ENCODE measurements around the gene TBC1D8.

The TBC1D8 gene

DNA sequence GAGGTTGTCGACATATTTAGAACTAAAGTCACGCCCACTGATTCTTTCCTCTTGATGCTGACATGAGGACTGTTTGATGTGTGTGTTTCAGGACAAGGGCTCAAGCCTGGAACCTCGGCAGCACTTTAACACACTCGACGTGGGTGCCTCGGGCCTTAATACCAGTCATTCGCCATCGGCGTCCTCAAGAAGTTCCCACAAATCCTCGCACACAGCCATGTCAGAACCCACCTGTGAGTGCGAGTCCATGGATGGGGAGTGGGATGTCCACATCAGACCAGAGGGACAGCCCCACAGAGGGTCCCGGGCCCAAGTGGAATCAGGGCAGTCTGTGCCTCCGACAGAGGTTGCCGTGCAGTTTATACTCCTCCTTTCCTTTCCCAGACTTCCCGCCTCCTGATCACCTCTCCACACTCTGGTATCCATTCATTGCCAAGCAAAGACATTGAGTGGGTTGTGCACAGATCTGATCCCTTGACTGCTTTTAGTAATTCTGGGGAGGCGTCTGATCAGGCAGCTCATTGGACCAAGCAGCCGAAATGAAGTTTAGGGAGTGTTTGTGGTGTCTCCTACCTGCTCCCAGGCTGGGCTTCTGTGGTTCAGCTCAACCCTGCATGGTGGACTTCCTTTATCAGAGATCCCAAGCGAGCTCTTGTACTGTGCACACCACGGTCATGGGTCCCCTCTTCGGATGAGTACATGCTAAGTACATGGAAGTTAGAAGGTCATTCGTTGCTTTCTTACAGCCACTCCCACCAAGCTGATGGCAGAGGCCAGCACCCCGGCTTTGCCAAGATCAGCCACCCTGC is 176.3 kb downstream of the TBC1D8 start:
- no peak for DNase-seq

DNA sequence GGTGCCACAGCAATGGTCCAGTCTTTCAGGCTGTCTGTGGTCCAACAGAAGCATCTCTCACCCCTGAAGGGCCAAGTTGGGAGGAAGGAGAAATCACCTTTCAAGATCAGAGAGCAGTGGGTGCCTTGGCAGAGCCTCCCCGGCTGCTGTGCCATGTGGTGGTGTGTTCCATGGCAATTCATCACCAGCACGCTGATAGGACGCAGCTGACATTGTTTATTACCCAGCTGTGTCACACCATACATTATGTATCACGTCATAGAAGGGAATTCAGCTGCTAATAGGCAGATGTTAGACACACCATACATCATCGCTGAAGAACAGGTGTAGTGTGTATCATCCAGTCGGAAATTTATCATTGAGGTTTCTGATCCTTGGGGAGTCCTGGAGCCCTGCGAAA is 178.7 kb downstream of the TBC1D8 start:
- DNase-seq, result no peak

DNA sequence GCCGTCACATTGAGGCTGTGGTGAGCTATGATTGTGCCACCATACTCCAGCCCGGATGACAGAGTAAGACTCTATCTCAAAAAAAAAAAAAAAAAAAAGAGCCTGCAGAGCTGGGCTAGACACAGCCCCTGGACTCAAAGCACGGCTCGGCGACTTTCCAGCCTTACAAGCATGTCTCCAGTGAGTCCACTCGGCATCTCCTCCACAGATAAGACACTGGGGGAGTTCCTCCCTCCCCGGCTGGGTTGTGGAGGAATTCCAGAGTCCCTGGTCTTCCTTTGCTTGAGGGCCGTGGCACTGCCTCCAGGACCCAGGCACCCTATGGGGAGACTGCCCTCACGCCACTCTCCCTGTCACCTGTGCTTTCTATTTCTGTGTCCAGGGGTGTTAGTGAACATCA is 180.0 kb downstream of the TBC1D8 start:
- DNase-seq, result no peak

DNA sequence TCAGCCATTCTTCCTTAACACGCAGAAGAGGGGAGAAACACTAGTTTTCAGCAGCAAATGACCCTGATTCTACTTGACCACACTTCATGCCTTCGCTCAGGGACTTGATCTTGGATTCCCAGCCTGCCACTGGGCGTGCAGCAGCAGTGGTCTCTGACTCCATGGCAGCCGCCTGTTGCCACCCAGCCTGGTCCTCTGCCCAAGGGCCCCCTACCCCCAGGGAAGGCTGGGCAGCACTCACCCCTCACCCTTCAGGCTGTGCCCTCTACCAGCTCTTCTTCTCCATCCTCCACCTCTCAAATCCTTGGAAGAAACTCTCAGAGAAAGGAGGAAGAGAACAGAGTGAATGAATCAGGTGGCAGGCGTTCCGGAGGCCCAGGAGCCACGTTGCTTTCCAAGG is 181.2 kb downstream of the TBC1D8 start:
- no peak for DNase-seq

DNA sequence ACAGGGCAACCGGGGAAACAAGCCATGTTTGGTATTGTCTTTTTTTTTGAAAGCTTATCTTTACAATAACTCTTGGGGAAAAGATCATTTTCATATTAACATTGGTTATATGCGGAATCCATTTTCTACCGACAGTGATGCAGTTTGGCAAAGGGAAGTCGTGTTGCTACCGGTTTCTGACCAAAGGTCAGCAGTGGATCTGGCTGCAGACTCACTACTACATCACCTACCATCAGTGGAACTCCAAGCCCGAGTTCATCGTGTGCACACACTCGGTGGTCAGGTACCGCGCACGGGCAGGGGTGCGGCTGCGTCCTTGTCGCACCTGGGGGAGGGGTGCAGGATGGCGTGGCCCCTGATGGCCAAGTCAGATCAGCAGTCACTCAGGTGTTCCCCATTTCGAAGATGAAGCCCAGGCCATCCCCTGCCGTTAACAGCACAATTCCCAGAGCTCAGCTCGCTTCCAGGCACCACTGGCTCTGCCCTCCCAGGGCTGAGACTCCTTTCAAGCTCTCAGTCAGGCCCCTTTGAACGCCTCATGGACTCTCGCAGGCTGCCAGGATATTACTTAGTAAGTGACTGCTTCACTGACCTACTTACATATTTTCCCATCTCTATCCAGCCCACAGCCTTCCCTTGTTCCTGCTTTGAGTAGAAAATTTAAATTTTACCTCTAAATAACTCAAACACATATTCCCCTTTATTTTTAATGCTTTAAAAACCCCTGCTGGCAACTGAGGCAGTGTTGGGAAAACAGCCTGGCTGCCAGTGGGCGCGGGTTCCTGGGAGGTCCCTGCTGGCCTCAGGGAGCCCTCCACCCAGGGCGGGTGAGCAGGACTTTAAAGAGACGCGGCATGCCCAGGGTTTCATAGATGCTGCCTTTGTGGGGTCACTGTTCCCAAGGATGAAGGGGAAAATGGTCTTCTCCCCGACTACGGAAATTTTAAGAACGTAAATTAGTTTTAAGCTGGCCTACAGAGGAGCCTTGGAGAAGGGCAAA is 182.7 kb downstream of the TBC1D8 start:
- no peak for DNase-seq

DNA sequence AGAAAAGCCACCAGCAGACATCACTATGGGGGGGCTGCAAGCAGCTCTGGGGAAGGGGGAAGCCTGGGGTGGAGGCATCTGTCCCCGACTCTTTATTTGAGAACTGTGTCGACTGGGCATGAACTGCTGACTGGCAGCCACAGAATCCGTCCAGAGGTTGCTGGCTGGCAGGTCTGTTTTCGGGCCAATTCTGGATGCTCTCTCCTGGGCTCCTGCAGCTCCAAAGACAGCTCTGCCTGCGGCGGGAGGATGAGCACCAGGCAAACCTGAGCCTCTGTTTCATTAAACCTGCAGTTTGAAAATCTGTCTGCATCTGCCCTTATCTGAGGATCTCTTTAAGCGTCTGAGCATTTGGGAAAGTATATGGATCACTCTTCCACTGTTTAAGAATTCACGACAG is 183.5 kb downstream of the TBC1D8 start:
- DNase-seq, result no peak

DNA sequence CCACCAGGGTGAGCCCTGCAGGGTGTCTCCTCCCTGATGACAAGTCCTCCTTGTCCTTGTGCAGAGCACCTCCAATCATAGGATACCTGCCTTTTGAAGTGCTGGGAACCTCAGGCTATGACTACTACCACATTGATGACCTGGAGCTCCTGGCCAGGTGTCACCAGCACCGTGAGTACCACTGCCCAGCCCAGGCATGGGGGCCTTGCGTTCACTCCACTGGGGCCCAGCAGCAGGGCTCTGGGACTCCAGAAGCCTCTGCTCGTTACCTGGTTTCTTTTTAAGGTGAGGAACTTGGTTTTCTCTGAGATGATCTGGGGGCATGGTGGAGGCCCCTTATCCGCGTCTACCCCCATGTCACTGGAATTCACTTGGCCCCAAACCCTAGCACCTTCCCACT is 185.6 kb downstream of the TBC1D8 start:
- DNase-seq, result no peak

DNA sequence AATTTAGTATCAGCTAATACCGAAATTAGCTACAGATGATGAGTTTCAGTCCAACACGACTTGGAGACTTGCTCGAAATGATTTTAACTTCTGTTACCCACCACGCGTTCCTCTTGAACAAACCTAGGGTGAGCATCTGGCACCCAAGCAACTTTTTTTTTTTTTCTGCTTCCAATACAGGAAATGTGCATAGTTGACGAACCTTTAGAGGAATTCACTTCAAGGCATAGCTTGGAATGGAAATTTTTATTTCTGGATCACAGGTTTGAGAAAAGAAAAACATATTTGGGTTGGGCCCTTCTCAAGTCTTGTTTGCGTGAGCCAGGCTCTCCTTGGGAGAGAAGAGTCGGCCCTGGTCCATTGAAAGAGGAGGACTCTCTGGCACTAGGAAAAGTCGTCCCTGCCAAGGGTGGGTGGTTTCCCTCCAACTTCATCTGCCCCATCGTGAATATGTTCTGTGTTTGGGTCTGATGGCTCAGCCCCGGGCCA is 186.5 kb downstream of the TBC1D8 start:
- DNase-seq, result no peak

DNA sequence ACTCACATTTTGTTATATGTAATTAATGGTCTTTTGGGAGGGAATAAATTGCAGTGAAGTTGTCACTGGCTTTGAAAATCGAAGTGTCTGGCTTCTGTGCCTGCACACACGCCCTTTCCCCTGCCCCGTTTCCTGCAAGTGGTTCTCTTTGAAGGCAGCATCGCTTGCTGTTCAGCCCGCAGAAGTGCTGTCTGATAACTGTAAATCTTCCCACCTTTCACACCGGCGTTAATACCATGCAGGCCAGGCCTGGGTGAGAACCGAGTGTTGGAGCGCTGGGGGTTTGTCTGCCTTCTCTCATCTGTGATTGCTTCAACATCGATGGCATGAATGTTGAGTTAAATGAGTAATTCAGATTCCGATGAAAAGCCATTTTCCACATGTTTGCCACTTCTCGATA is 187.0 kb downstream of the TBC1D8 start:
- DNase-seq, result no peak

DNA sequence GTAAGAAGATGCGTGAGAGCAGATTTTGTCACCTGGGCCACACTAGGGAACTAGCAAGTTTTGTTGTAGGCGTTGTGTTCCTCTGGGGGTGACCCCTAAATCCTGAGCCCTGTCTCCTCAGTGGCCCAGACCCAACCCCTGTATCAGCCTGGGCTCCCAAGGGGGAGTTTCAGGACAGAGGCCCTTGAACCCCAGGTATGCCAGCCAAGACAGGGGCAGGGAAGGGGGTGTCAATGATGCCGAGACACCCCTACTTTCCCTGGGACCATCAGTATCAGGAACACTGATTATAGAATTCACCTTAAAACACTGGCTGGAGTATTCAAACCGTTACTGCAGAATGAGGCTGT is 188.2 kb downstream of the TBC1D8 start:
- no peak for DNase-seq

DNA sequence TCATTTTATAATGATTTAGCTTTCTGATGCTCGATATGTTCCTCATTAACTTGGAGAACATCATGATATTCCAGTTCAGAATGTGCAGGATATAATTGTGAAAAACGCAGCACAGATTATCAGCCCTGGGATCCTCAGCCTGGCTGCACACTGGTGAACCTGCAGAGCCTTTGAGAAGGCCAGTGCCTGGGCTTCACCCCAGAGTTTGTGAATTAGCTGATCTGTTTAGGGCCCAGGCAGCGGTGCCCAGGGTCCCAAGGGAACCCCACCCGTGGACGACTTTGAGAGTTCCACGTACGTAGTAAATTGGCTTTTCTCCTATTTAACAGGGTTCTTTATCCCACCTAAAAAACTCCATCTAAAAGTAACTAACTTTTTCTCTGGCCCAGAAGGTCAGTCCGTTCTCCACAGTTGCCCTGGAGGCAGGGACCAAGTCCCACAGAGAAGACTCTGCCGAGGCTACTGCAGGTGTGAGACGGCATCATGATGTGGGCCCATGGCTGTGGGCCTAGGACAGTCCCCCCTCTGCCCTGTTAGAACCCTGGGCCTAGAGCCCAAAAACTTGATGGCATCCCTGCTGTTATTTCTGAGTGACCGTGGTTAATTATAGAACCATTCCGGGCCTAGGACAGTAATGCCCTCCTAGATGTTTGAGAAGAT is 188.7 kb downstream of the TBC1D8 start:
- no peak for DNase-seq

DNA sequence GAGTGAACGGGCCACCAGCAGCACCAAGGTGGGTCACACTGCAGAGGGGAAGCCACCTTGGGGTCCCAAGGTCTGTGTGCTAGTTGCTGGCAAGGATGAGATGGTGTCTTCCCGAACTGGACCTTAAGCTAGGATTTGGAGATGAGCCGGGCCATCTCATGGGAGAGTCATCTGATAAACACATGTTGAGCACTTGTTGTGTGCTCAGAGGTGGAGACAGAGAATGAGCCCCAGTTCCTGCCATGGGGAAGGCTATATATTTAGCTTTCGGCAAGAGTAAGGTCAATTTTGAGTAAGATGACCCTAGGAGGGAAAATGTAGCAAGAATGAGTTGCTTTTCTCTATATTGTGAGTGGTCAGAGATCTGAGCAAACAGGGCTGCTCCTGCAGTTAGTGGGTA is 190.5 kb downstream of the TBC1D8 start:
- DNase-seq, result no peak

DNA sequence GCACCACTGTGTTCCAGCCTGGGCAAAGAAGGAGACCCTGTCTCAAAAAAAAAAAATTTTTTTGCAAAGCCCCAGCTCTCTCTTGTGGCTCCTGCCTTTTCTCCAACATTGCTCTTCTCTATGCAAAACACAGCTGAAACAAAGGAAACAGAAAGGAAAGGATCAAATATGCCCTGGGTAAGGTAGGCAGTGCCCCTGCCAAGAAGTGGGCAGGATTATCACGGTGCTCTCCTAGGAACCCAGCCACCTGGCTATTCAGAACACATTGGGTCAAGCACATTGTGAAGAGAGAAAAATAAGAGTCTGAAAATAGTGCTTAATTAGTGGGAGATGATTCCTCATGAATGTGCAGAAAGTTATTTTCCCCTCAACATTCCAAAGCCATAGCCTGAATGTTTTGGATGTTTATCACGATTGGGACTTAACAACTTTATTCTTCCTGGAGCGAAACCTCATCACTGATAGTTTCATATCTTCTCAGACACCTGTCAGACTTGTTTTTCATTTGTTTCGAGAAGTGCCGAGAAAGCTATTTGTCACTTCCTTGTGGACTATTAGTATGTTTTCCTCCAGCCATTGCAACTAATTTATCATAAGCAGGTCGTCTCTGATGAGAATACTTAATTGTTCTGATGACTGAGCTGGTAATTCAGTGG is 191.8 kb downstream of the TBC1D8 start:
- no peak for DNase-seq

DNA sequence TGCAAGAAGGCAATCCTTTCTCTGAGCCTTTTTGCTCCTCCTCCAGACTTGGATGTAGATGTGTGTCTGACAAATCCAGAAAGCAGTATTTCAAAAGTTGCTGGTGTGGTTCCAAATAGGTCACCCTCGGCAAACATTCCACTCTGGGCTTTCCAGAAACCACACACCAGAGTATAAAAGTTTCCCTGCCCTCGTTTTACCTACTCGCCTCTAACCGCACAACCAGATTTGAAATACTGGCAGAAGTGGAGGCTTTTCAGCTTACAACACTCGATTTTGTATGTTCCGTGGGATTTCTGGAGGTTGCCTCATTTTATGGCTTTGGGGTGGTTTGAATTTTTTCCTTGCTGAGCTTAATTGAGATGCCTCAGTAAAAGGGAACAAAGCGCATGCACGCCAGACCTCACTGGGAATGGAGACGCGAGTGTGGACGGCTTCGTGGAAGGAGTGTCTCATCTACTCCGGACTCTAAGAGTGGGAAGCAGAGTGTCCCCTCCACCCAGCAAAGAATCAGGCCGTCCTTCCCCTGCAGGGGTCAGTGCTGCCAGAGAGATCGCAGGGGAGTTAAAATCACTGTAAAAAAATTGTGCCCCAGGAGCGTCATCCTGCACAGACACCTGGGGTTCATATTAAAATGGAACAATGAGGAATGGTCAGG is 193.1 kb downstream of the TBC1D8 start:
- DNase-seq, result no peak
